SK-N-SH treated with all-trans-retinoic acid at 6 μM for 48 hours (cell line): ENCODE data around the gene PHF19.

Source experiments
- ESRRG ChIP-seq: fragments of 250-450 bp; sonication (Bioruptor Pico); IDR thresholded peaks from 2 replicates; pipeline ENCODE4 v1.6.1; 2021; ENCODE audit warnings: mild to moderate bottlenecking
- GLIS3 ChIP-seq: fragments of 250-450 bp; sonication (Bioruptor Pico); IDR thresholded peaks from 2 replicates; pipeline ENCODE4 v1.5.0; 2020; ENCODE audit warnings: mild to moderate bottlenecking, moderate library complexity
- PATZ1 ChIP-seq: fragments of 250-450 bp; sonication (Bioruptor Pico); IDR thresholded peaks from 2 replicates; pipeline ENCODE4 v1.8.0; 2020; ENCODE audit warnings: mild to moderate bottlenecking, moderate library complexity, borderline replicate concordance
- POU6F1 ChIP-seq: fragments of 250-450 bp; sonication (Bioruptor Pico); IDR thresholded peaks from 2 replicates; pipeline ENCODE4 v1.8.0; 2021; ENCODE audit warnings: low read depth, mild to moderate bottlenecking, moderate library complexity, borderline replicate concordance
- RARB ChIP-seq: fragments of 250-450 bp; sonication (Bioruptor Pico); IDR thresholded peaks from 2 replicates; pipeline ENCODE4 v1.8.0; 2021; ENCODE audit warnings: mild to moderate bottlenecking, moderate library complexity
- SNAI2 ChIP-seq: fragments of 250-450 bp; sonication (Bioruptor Pico); IDR thresholded peaks from 2 replicates; pipeline ENCODE4 v1.5.0; 2020; ENCODE audit warnings: mild to moderate bottlenecking, moderate library complexity
- ZFP30 ChIP-seq: fragments of 450-650 bp; formaldehyde crosslinking; IDR thresholded peaks from 2 replicates; pipeline ENCODE4 v1.5.0; 2022; ENCODE audit warnings: mild to moderate bottlenecking, moderate library complexity
- ZNF565 ChIP-seq: fragments of 450-650 bp; formaldehyde crosslinking; conservative IDR thresholded peaks from 2 replicates; pipeline ENCODE4 v1.5.0; 2020; ENCODE audit warnings: low read depth, mild to moderate bottlenecking, moderate library complexity

GRCh38 chr9:120807607-120808379, 69.2 kb downstream of the PHF19 start:
- TF ChIP-seq RARB: no peak
- TF ChIP-seq ESRRG (CRISPR knock-in tag): no peak
- no peak for TF ChIP-seq GLIS3 (CRISPR knock-in tag)
- no peak for TF ChIP-seq SNAI2
- no peak for TF ChIP-seq PATZ1
- TF ChIP-seq POU6F1 (CRISPR knock-in tag): no peak
- TF ChIP-seq ZNF565 (CRISPR knock-in tag): no peak
- peak; percentile 63 for TF ChIP-seq ZFP30 (CRISPR knock-in tag)
